Thyroid gland (tissue), 4 donors: Measurements from ENCODE around the gene ZRANB2. TPM values are rescaled to one million over a fixed set of nuclear protein-coding genes. Genes with fewer than 3 reads are reported as not detected.

Source experiments
- DNase-seq, 2 donors: peaks; one replicate each; pipeline ENCODE4 v3.0.0-alpha.2; 2019
- H3K27ac ChIP-seq, 3 donors: fragments of 200-600 bp; sonication (generic); 1 replicate in 2 of 3; 2 replicates in 1 of 3; pipeline ENCODE4 v1.5.1; 2016 to 2019; ENCODE audit warnings: mild to moderate bottlenecking in 1 of 3, moderate library complexity in 1 of 3
- H3K27me3 ChIP-seq: fragments of 200-600 bp; sonication (generic); one replicate; pipeline ENCODE4 v1.5.1; 2019
- H3K36me3 ChIP-seq, 2 donors: fragments of 200-600 bp; sonication (generic); one replicate each; pipeline ENCODE4 v1.5.1; 2016 to 2019
- H3K4me1 ChIP-seq, 2 donors: fragments of 200-600 bp; sonication (generic); one replicate each; pipeline ENCODE4 v1.5.1; 2017 to 2019
- H3K4me3 ChIP-seq, 3 donors: fragments of 200-600 bp; sonication (generic); replicated peaks in 1 of 3; 1 replicate in 2 of 3; 2 replicates in 1 of 3; pipeline ENCODE4 v1.5.1; 2016; ENCODE audit warnings: mild to moderate bottlenecking in 1 of 3
- H3K9me3 ChIP-seq: fragments of 200-600 bp; sonication (generic); one replicate; pipeline ENCODE4 v1.5.1; 2017
- POLR2A ChIP-seq, 2 donors: fragments of 450-650 bp; IDR thresholded peaks; one replicate each; pipeline ENCODE4 v1.6.1; 2017; ENCODE audit warnings: antibody characterized with exemption in 2 of 2, mild to moderate bottlenecking in 2 of 2, moderate library complexity in 1 of 2
- WGBS, 2 donors: methylation state at CpG; one replicate each; pipeline ENCODE4 v1.1.5; 2017; 5-methylcytosine and 5-hydroxymethylcytosine counted together
- intact Hi-C: fragments of 100-400 bp; cut with DNase I; formaldehyde crosslinking; loops from one replicate; pipeline ENCODE4 v1.15.1; 2023
- total RNA-seq, 4 donors: library from RNA; depleted of rRNA; stranded (reverse); fragments of >200 nt; gene quantifications; one replicate each; pipeline ENCODE4 v1.2.3, GENCODE V29; 2016
- TF ChIP-seq, protein P1 (sequence below), 6 experiments: fragments of 200-600 bp in 3 of 6; fragments of 450-650 bp in 3 of 6; sonication (generic) in 3 of 6; IDR thresholded peaks; one replicate each; pipeline ENCODE4 v1.5.1; 2016 to 2019; ENCODE audit warnings: antibody characterized with exemption in 6 of 6, mild to moderate bottlenecking in 2 of 6, inconsistent platforms in 1 of 6, moderate library complexity in 1 of 6

ZRANB2 gene
- total RNA-seq, 4 donors from 2014 or later = 67.3 to 125 (median 93.7) TPM

DNA sequence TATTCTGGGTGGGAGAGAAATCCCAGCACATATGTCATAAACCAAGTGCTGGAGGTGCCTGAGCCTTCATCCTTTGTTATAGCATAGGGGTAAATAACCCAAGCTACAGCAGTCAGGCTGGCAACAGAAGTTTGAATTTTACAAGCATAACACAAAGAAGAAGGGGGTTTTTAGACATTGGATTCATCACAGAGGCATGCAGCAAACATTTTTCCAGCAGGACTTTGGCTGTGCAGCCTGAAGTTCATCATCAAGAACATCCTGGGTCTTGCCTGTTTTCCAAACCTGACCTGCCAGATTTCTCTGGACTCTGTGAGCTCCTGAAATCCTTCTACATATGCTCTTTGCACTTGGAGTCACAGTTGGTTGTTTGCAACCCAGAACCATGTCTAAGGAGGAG lies 49.4 kb downstream of the ZRANB2 start:
- H3K36me3 ChIP-seq = no peaks in the 10 kb centered on the region
- H3K4me1 ChIP-seq = no peaks in the 10 kb centered on the region
- H3K27ac ChIP-seq = no peak overlapping the region
- intact Hi-C loops = no loop called here
- DNase-seq = no peak
- H3K4me3 ChIP-seq = no peak overlapping the region
- no peaks in the 10 kb centered on the region for H3K9me3 ChIP-seq
- no peak for TF ChIP-seq POLR2A (IDR thresholded peaks at IDR 0.05)
- TF ChIP-seq, protein P1, sequence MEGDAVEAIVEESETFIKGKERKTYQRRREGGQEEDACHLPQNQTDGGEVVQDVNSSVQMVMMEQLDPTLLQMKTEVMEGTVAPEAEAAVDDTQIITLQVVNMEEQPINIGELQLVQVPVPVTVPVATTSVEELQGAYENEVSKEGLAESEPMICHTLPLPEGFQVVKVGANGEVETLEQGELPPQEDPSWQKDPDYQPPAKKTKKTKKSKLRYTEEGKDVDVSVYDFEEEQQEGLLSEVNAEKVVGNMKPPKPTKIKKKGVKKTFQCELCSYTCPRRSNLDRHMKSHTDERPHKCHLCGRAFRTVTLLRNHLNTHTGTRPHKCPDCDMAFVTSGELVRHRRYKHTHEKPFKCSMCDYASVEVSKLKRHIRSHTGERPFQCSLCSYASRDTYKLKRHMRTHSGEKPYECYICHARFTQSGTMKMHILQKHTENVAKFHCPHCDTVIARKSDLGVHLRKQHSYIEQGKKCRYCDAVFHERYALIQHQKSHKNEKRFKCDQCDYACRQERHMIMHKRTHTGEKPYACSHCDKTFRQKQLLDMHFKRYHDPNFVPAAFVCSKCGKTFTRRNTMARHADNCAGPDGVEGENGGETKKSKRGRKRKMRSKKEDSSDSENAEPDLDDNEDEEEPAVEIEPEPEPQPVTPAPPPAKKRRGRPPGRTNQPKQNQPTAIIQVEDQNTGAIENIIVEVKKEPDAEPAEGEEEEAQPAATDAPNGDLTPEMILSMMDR (IDR thresholded peaks at IDR 0.05) = no peak
- no peaks in the 10 kb centered on the region for H3K27me3 ChIP-seq

DNA sequence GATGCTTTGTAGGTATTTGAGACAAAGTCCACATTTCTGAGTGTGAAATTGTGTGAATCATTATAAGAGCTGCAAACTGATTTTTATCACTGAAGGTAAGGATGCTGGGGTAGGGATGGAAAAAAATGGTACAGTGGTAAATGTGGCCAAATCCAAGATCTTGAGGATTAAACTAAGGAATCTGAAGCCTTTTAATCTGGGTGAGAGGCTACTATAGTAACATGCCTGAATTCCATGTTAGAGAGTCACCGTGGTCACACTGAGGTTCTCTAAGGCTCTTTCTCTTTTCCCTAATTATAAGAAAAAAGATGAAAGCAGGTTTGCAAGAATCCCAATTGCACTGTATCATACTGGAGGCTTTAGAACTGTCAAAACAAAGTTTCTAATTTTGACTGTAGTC lies 50.8 kb downstream of the ZRANB2 start:
- H3K9me3 ChIP-seq = no peaks in the 10 kb centered on the region
- no peaks in the 10 kb centered on the region for H3K36me3 ChIP-seq
- H3K4me3 ChIP-seq = no peak overlapping the region
- no peak for TF ChIP-seq POLR2A (IDR thresholded peaks at IDR 0.05)
- TF ChIP-seq, protein P1 (IDR thresholded peaks at IDR 0.05) = no peak
- no peaks in the 10 kb centered on the region for H3K4me1 ChIP-seq
- intact Hi-C loops = no loop called here
- no peak overlapping the region for H3K27ac ChIP-seq
- DNase-seq = no peak
- H3K27me3 ChIP-seq = no peaks in the 10 kb centered on the region
- 83 to 90% methylated on average over 1 of the region's 1 CpG for WGBS, 2 donors

DNA sequence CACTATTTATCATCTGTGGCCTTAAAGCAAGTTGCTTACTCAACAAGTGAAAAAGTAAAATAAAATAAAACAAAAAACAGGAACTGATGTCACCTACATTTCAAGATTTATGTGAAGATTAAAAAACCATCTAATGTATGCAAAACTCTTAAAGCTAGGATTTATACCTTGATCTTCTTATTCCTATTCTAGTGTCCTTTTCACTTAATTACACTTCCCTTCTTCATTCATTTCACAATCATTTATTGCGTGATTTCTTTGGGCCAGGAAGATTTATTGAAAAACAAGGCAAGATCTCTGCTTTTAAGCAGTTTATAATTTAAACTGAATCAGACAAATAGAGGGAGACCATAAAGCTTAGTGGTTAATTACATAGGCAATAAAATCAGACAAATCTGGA lies 51.9 kb downstream of the ZRANB2 start:
- Histone ChIP-seq H3K27ac (no peak overlapping the region), H3K36me3 (no peaks in the 10 kb centered on the region), H3K4me1 (no peaks in the 10 kb centered on the region), H3K27me3 (no peaks in the 10 kb centered on the region), H3K9me3 (no peaks in the 10 kb centered on the region), H3K4me3 (no peak overlapping the region)
- TF ChIP-seq, protein P1 (IDR thresholded peaks at IDR 0.05) = no peak
- TF ChIP-seq POLR2A (IDR thresholded peaks at IDR 0.05) = no peak
- intact Hi-C loops = no loop called here
- no peak for DNase-seq
- 92 to 94% methylated on average over 1 of the region's 1 CpG for WGBS, 2 donors

DNA sequence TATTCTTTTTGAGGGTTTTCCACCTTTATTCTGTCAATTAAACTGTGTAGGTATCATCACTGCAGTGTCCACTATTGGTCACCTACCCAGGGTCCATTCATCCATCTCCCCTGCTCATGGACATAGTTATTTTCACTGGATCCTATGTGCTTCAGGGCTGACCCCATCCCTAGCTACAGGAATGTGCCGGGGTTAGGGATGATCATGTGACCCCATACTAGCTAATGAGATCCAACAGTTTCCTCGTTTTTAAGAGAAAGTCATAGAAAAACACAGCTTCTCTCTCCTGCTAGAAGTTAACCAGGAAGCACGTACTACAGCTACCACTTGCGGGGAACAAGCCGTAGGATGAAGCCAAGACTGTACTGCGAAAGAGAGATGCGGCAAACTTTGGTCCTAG lies 52.8 kb downstream of the ZRANB2 start:
- no peak overlapping the region for H3K27ac ChIP-seq
- H3K9me3 ChIP-seq = no peaks in the 10 kb centered on the region
- H3K4me3 ChIP-seq = no peak overlapping the region
- no peak for DNase-seq
- TF ChIP-seq, protein P1 (IDR thresholded peaks at IDR 0.05) = no peak
- TF ChIP-seq POLR2A (IDR thresholded peaks at IDR 0.05) = no peak
- H3K4me1 ChIP-seq = no peaks in the 10 kb centered on the region
- H3K27me3 ChIP-seq = no peaks in the 10 kb centered on the region
- 88% methylated on average over 7 of the region's 7 CpGs for WGBS, 2 donors
- intact Hi-C loops = no loop called here
- H3K36me3 ChIP-seq = no peaks in the 10 kb centered on the region

DNA sequence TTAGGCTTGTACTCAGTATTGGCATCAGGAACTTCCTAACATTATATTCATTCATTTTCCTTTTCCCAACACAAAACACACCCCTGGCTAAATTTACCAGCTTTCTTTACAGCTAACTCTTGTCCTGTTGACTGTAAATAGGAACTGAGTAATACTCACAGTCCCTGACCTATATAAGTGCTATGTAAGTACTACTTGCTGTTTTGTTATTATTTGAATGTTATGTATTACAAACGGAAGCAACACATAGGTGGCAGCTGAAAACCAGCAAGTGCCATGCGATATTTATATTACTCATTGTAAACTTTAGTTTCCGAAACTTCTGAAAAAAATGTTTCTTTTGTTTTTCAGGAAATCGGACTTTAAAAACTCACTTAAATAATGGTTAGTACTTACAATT lies 54.7 kb downstream of the ZRANB2 start:
- intact Hi-C loops = no loop called here
- no peaks in the 10 kb centered on the region for H3K36me3 ChIP-seq
- H3K4me1 ChIP-seq = no peaks in the 10 kb centered on the region
- no peak for DNase-seq
- no peak overlapping the region for H3K27ac ChIP-seq
- 85 to 86% methylated on average over 4 of the region's 4 CpGs for WGBS, 2 donors
- no peaks in the 10 kb centered on the region for H3K9me3 ChIP-seq
- no peaks in the 10 kb centered on the region for H3K27me3 ChIP-seq
- no peak overlapping the region for H3K4me3 ChIP-seq
- no peak for TF ChIP-seq POLR2A (IDR thresholded peaks at IDR 0.05)
- TF ChIP-seq, protein P1 (IDR thresholded peaks at IDR 0.05) = no peak
